Common myeloid progenitor, CD34-positive (primary cell): Measurements from ENCODE around the gene TSPAN18.

ENCODE experiments used
- CTCF ChIA-PET: fragments of 350-600 bp; sonication (Branson Sonifier 250); formaldehyde crosslinking; loops from one replicate; lab custom pipeline; 2021; ENCODE audit warnings: antibody characterized with exemption; lab: Charles Lee
- POLR2A ChIA-PET: fragments of 350-600 bp; sonication (Branson Sonifier 250); formaldehyde crosslinking; loops from one replicate; lab custom pipeline; 2021; ENCODE audit warnings: antibody characterized with exemption; lab: Charles Lee
- DNase-seq, 3 donors: peaks; one replicate each; pipeline versions ENCODE4 v3.0.0 to v3.0.0-alpha.2; 2013
- H3K27ac ChIP-seq, 2 experiments: 1 replicate in 1 of 2; 2 replicates in 1 of 2; pipeline ENCODE4 v1.7.0; 2013; ENCODE audit warnings: inconsistent platforms in 2 of 2, low read length in 2 of 2, mild to moderate bottlenecking in 2 of 2, low read depth in 1 of 2, moderate library complexity in 1 of 2; ENCODE audit not compliant: severe bottlenecking in 2 of 2, insufficient read depth in 1 of 2, poor library complexity in 1 of 2
- H3K27me3 ChIP-seq, 5 experiments: replicated peaks in 2 of 5; 1 replicate in 3 of 5; 2 replicates in 2 of 5; pipeline versions ENCODE4 v1.6.1 to v1.7.0; 2013; ENCODE audit warnings: low read length in 4 of 5, mild to moderate bottlenecking in 2 of 5, moderate library complexity in 2 of 5, inconsistent platforms in 1 of 5; ENCODE audit not compliant: insufficient read depth in 5 of 5, control insufficient read depth in 4 of 5
- H3K36me3 ChIP-seq, 4 experiments: 1 replicate in 2 of 4; 2 replicates in 2 of 4; pipeline versions ENCODE4 v1.6.1 to v1.7.0; 2013; ENCODE audit warnings: low read length in 3 of 4, control low read depth in 1 of 4, mild to moderate bottlenecking in 1 of 4; ENCODE audit not compliant: control insufficient read depth in 4 of 4, insufficient read depth in 4 of 4
- H3K4me1 ChIP-seq, 4 experiments: 1 replicate in 3 of 4; 2 replicates in 1 of 4; pipeline versions ENCODE4 v1.6.1 to v1.7.1; 2013; ENCODE audit warnings: low read length in 3 of 4, mild to moderate bottlenecking in 3 of 4, control low read depth in 1 of 4, inconsistent platforms in 1 of 4, moderate library complexity in 1 of 4; ENCODE audit not compliant: control insufficient read depth in 4 of 4, insufficient read depth in 4 of 4; ENCODE audit errors: control extremely low read depth in 1 of 4
- H3K4me3 ChIP-seq, 7 experiments: 1 replicate in 4 of 7; 2 replicates in 3 of 7; pipeline versions ENCODE4 v1.5.1 to v1.7.0; 2013; ENCODE audit warnings: mild to moderate bottlenecking in 7 of 7, low read length in 6 of 7, moderate library complexity in 6 of 7, inconsistent platforms in 2 of 7, low read depth in 2 of 7, control low read depth in 1 of 7; ENCODE audit not compliant: insufficient read depth in 4 of 7, control insufficient read depth in 1 of 7; ENCODE audit errors: extremely low read depth in 1 of 7
- H3K9me3 ChIP-seq, 5 experiments: 1 replicate in 4 of 5; 2 replicates in 1 of 5; pipeline versions ENCODE4 v1.6.1 to v1.7.1; 2013; ENCODE audit warnings: low read length in 4 of 5, mild to moderate bottlenecking in 2 of 5, inconsistent platforms in 1 of 5, low read depth in 1 of 5, moderate library complexity in 1 of 5; ENCODE audit not compliant: control insufficient read depth in 4 of 5, insufficient read depth in 2 of 5; ENCODE audit errors: control extremely low read depth in 1 of 5
- WGBS: methylation state at CpG from one replicate; pipeline ENCODE4 v1.1.5; 2013; ENCODE audit not compliant: insufficient coverage; 5-methylcytosine and 5-hydroxymethylcytosine counted together

The TSPAN18 gene

GRCh38 chr11:44865866-44866272 is 139.1 kb downstream of the TSPAN18 start:
- H3K36me3 ChIP-seq = no peaks in the 10 kb centered on the region
- WGBS = 93% methylated on average over 7 of the region's 7 CpGs
- peaks cover 0 to 19% (median 6%) of the 10 kb centered on the region in 5 experiments for H3K27me3 ChIP-seq
- no peaks in the 10 kb centered on the region for H3K9me3 ChIP-seq
- no peak overlapping the region for H3K4me3 ChIP-seq
- H3K27ac ChIP-seq = no peak overlapping the region
- CTCF ChIA-PET = interaction anchor here (1.0 to 1.7 kb wide), 3 partner anchors 13 to 46 kb away, joined by 3 to 6 read pairs (median 4); no protein-coding TSS in a partner anchor
- DNase-seq = no peak
- POLR2A ChIA-PET = no interaction called here
- peaks cover 0 to 15% (median 14%) of the 10 kb centered on the region in 4 experiments for H3K4me1 ChIP-seq

GRCh38 chr11:44866286-44866685 is 139.5 kb downstream of the TSPAN18 start:
- Histone ChIP-seq H3K4me1 (peaks cover 0 to 15% (median 14%) of the 10 kb centered on the region in 4 experiments), H3K27me3 (peaks cover 0 to 18% (median 6%) of the 10 kb centered on the region in 5 experiments)

DNA sequence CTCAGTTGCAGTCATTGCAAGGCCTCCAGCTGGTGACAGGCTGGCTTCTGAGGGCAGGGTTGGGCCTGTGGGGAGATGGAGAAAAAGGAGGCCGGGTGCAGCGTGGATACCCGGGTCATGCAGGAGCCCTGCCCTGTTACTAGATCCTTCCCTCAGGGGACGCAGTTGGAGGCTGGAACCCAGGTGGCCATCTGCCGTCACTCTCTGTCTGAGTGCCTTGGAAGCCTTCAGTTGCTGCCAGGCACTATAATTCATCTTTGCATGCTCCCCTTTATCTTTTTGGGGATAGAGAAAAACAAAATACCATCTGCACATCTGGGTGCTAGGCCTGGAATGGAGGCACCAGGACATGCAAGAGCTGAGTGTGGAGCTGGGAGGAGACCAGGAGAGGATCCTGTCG is 141.3 kb downstream of the TSPAN18 start:
- 78% methylated on average over 5 of the region's 6 CpGs for WGBS
- Histone ChIP-seq H3K27ac (no peak overlapping the region), H3K9me3 (peaks cover 0 to 5% (median 3%) of the 10 kb centered on the region in 5 experiments), H3K4me1 (no peaks in the 10 kb centered on the region), H3K36me3 (no peaks in the 10 kb centered on the region), H3K4me3 (no peak overlapping the region), H3K27me3 (peaks cover 0 to 16% (median 5%) of the 10 kb centered on the region in 5 experiments)
- DNase-seq = no peak
- CTCF ChIA-PET = interaction anchor here (1.0 to 1.6 kb wide), 2 partner anchors 17 to 43 kb away, joined by 3 to 4 read pairs; no protein-coding TSS in a partner anchor
- POLR2A ChIA-PET = no interaction called here

More at GRCh38 chr11:44866286-44866685, 139.5 kb downstream of the TSPAN18 start:
- peaks cover 0 to 3% (median 1%) of the 10 kb centered on the region in 5 experiments for H3K9me3 ChIP-seq
- CTCF ChIA-PET = interaction anchor here (1.2 to 1.7 kb wide), 2 partner anchors 35 to 45 kb away, joined by 3 to 6 read pairs; no protein-coding TSS in a partner anchor
- no peak overlapping the region for H3K4me3 ChIP-seq
- no peak for DNase-seq
- no peak overlapping the region for H3K27ac ChIP-seq
- WGBS = 94% methylated on average over 6 of the region's 6 CpGs
- POLR2A ChIA-PET = no interaction called here
- no peaks in the 10 kb centered on the region for H3K36me3 ChIP-seq

- WGBS = 98% methylated on average over 9 of the region's 14 CpGs
- H3K27ac ChIP-seq = no peak overlapping the region
- ChIA-PET CTCF (interaction anchor here (0.7 to 1.6 kb wide), 4 partner anchors 17 to 144 kb away, joined by 3 to 4 read pairs (median 3); no protein-coding TSS in a partner anchor), POLR2A (no interaction called here)
- peaks cover 0 to 5% (median 3%) of the 10 kb centered on the region in 5 experiments for H3K9me3 ChIP-seq
- no peak for DNase-seq
- no peaks in the 10 kb centered on the region for H3K36me3 ChIP-seq
- H3K27me3 ChIP-seq = peaks cover 0 to 10% (median 4%) of the 10 kb centered on the region in 5 experiments
- no peaks in the 10 kb centered on the region for H3K4me1 ChIP-seq
- no peak overlapping the region for H3K4me3 ChIP-seq
These were observed 142.0 kb downstream of the TSPAN18 start for GRCh38 chr11:44868455-44869421.

GRCh38 chr11:44870181-44870580 is 143.4 kb downstream of the TSPAN18 start:
- Histone ChIP-seq H3K36me3 (no peaks in the 10 kb centered on the region), H3K9me3 (peaks cover 0 to 5% (median 3%) of the 10 kb centered on the region in 5 experiments), H3K27me3 (peaks cover 0 to 9% (median 4%) of the 10 kb centered on the region in 5 experiments), H3K27ac (no peak overlapping the region), H3K4me3 (no peak overlapping the region), H3K4me1 (no peaks in the 10 kb centered on the region)
- ChIA-PET POLR2A (no interaction called here), CTCF (interaction anchor here (0.5 to 1.6 kb wide), 4 partner anchors 9 to 256 kb away, joined by 3 to 4 read pairs (median 3); no protein-coding TSS in a partner anchor)
- 83% methylated on average over 1 of the region's 3 CpGs for WGBS
- DNase-seq = no peak

DNA sequence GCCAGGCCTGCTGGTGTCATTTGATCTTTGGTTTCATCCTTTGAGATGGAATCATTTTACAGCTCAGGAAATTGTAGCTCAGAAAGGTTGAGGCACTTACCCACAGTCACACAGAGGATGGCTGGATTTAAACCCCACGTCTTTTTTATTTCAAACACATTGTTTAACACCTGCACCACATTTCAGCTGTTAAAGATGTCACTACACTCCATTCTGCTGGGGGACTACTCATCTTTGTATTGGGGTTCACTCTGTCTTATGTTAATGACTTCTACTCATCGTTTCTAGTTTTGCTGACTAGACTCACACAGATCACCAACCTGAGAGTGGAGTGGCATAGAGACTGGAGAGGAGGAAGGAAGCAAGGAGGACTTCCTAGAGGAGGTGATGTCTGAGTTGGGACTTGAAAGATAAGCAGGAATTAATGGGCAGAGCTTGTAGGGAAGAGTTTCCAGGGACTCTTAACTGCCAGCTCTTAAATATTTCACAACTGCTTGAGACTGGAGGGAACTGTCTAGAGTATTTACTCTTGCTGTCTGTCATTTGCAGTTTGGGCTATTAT is 143.9 kb downstream of the TSPAN18 start:
- Histone ChIP-seq H3K27me3 (peaks cover 0 to 8% (median under 1%) of the 10 kb centered on the region in 5 experiments), H3K4me1 (no peaks in the 10 kb centered on the region), H3K27ac (no peak overlapping the region), H3K36me3 (no peaks in the 10 kb centered on the region), H3K4me3 (no peak overlapping the region), H3K9me3 (peaks cover 0 to 5% (median 3%) of the 10 kb centered on the region in 5 experiments)
- ChIA-PET CTCF (interaction anchor here (0.9 to 1.3 kb wide), 3 partner anchors 10 to 20 kb away, joined by 3 to 4 read pairs (median 3); no protein-coding TSS in a partner anchor), POLR2A (no interaction called here)
- DNase-seq = no peak
- 100% methylated on average over 1 of the region's 2 CpGs for WGBS
